GM12872 (cell line): ENCODE data around the gene ACTR5.

ENCODE experiments used
- TF ChIP-seq, protein P1 (sequence below): IDR thresholded peaks from 3 replicates; pipeline ENCODE4 v1.5.1; 2011; ENCODE audit warnings: low read depth, mild to moderate bottlenecking, low read length, moderate library complexity; ENCODE audit not compliant: insufficient read depth

The ACTR5 gene

DNA sequence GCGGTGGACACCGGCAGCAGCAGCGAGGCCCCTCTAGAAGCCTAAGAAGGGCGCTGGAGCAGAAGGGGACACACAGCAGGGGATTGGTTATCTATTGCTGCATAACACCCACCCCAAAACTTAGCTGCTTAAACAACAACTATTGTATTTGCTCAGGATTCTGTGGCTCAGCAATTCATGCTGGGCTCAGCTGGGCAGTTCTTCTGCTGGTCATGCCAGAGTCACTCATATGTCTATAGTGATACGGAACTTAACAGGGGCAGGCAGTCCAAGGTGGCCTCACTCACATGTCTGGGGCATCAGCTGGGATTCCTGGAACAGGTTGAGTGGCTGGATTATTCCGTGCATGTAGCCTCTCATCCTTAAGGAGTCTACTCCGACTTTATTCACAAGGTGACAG is 39.6 kb downstream of the ACTR5 start:
- TF ChIP-seq, protein P1, sequence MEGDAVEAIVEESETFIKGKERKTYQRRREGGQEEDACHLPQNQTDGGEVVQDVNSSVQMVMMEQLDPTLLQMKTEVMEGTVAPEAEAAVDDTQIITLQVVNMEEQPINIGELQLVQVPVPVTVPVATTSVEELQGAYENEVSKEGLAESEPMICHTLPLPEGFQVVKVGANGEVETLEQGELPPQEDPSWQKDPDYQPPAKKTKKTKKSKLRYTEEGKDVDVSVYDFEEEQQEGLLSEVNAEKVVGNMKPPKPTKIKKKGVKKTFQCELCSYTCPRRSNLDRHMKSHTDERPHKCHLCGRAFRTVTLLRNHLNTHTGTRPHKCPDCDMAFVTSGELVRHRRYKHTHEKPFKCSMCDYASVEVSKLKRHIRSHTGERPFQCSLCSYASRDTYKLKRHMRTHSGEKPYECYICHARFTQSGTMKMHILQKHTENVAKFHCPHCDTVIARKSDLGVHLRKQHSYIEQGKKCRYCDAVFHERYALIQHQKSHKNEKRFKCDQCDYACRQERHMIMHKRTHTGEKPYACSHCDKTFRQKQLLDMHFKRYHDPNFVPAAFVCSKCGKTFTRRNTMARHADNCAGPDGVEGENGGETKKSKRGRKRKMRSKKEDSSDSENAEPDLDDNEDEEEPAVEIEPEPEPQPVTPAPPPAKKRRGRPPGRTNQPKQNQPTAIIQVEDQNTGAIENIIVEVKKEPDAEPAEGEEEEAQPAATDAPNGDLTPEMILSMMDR, result no peak

GRCh38 chr20:38789503-38790199 is 41.4 kb downstream of the ACTR5 start:
- TF ChIP-seq, protein P1, result no peak

GRCh38 chr20:38790200-38791053 is 42.2 kb downstream of the ACTR5 start:
- TF ChIP-seq, protein P1, result peak; percentile 67; the same call in 2 of the 3 replicates

DNA sequence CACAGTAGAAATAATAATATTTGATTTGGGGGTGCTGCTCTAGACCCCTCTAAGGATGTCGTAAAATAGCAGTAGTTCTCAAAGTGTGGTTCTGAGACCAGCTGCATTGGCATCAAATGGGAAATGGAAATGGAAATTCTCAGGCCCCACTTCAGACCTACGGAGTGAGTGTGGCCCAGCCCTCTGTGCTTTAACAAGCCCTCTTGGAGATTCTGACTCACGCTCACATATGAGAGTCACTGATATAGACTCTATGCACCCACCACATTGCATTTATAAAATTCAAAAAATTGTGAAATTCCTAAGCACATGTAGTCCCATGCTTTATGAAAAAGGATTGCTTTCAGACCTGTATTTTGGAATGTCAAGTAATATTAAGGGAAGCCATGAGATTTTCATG is 43.0 kb downstream of the ACTR5 start:
- TF ChIP-seq, protein P1, result no peak

DNA sequence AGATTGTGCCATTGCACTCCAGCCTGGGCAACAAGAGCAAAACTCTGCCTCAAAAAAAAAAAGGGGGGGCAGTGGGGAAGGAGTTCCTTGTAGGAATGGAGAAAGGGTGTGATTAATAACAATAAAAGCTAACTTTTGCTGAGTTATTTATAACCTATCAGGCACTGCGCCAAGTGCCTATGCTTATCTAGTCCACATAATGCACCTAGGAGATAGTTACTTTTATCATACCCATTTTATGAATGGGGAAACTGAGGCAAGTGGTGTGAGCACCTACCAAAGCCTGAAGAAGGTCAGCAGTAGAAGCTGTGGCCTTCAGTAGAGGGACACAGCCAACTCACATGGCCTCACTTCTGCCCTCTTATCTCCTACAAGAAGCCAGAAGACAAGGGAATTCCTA is 43.7 kb downstream of the ACTR5 start:
- TF ChIP-seq, protein P1, result no peak

DNA sequence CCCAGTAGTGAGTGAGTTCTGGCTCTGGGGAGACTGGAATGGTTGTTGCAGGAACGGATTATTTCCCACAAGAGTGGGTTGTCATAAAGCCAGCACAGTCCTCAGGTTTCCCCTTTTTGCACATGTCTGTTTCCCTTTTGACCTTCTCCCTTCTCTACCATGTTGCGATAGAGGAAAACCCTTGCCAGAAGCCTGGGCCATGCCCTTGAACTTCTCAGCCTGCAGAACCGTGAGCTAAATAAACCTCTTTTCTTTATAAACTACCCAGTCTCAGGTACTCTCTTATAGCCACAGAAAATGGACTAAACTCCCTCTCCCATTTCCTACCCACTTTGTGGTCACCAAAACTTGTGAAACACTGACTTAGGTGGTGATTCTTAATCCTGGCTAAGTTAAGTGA is 50.0 kb downstream of the ACTR5 start:
- TF ChIP-seq, protein P1, result no peak

GRCh38 chr20:38799203-38799602 is 50.9 kb downstream of the ACTR5 start:
- TF ChIP-seq, protein P1, result no peak
